Stimulated activated CD8-positive, alpha-beta memory T cell treated with anti-CD3 and anti-CD28 coated beads, Interleukin-7, amount 100 ng/mL, for 24 hours (primary cell): ENCODE measurements around the gene SETBP1.
"Not testable (repeated sequence)": the region's sequence is repeated elsewhere in the genome, so short reads cannot be mapped to it uniquely, and the experiment has no call there.

Experiments used
- DNase-seq: peaks from one replicate; pipeline ENCODE4 v3.0.0-alpha.2; 2020; ENCODE audit warnings: low read depth

The SETBP1 gene

GRCh38 chr18:44792456-44793061, 111.9 kb downstream of the SETBP1 start:
- no peak for DNase-seq

GRCh38 chr18:44793194-44793593, 112.5 kb downstream of the SETBP1 start:
- DNase-seq: no peak

GRCh38 chr18:44793685-44794084, 113.0 kb downstream of the SETBP1 start:
- no peak for DNase-seq

GRCh38 chr18:44795241-44795640, 114.6 kb downstream of the SETBP1 start:
- DNase-seq: no peak

GRCh38 chr18:44796429-44797428, 116.0 kb downstream of the SETBP1 start:
- no peak for DNase-seq

- DNase-seq: no peak
These were observed 117.9 kb downstream of the SETBP1 start for GRCh38 chr18:44798433-44799048.

- DNase-seq: no peak
These were observed 118.8 kb downstream of the SETBP1 start for GRCh38 chr18:44799382-44799906.

- no peak for DNase-seq
These were observed 119.3 kb downstream of the SETBP1 start for GRCh38 chr18:44799907-44800421.

GRCh38 chr18:44800766-44801165, 120.1 kb downstream of the SETBP1 start:
- DNase-seq: not testable (repeated sequence)

- no peak for DNase-seq
These were observed 121.1 kb downstream of the SETBP1 start for GRCh38 chr18:44801781-44802180.

GRCh38 chr18:44802508-44802907, 121.8 kb downstream of the SETBP1 start:
- DNase-seq: no peak

GRCh38 chr18:44803019-44803650, 122.4 kb downstream of the SETBP1 start:
- no peak for DNase-seq

GRCh38 chr18:44804033-44804432, 123.3 kb downstream of the SETBP1 start:
- DNase-seq: no peak

GRCh38 chr18:44805176-44805575, 124.5 kb downstream of the SETBP1 start:
- no peak for DNase-seq

- no peak for DNase-seq
These were observed 125.0 kb downstream of the SETBP1 start for GRCh38 chr18:44805643-44806042.

- no peak for DNase-seq
These were observed 127.1 kb downstream of the SETBP1 start for GRCh38 chr18:44807766-44808165.

- DNase-seq: no peak
These were observed 131.0 kb downstream of the SETBP1 start for GRCh38 chr18:44811572-44812125.

GRCh38 chr18:44812426-44812825, 131.7 kb downstream of the SETBP1 start:
- DNase-seq: no peak

GRCh38 chr18:44813586-44813985, 132.9 kb downstream of the SETBP1 start:
- DNase-seq: no peak

- no peak for DNase-seq
These were observed 134.4 kb downstream of the SETBP1 start for GRCh38 chr18:44815108-44815507.

GRCh38 chr18:44816050-44816449, 135.4 kb downstream of the SETBP1 start:
- no peak for DNase-seq

- DNase-seq: no peak
These were observed 135.8 kb downstream of the SETBP1 start for GRCh38 chr18:44816477-44816876.
